ENCODE results near the gene GRM7. TPM values are rescaled to one million over a fixed set of nuclear protein-coding genes. Genes with fewer than 3 reads are reported as not detected.

GRM7 gene
- total and polyA plus RNA-seq, 9 donors = 0.18 to 0.85 (median 0.26) TPM; not detected in 3

GRCh38 chr3:7272203-7272602, 411.3 kb downstream of the GRM7 start:
- no peak overlapping the region for H3K27ac ChIP-seq
- H3K4me3 ChIP-seq = no peak overlapping the region
- H3K27me3 ChIP-seq = no peaks in the 10 kb centered on the region
- H3K4me1 ChIP-seq (ENCODE audit: insufficient read depth) = peaks cover 5% of the 10 kb centered on the region
- no peak for DNase-seq
- WGBS, 3 donors = 85 to 93% (median 90%) methylated on average over 1 of the region's 1 CpG
- TF ChIP-seq POLR2A (IDR thresholded peaks at IDR 0.05) = no peak
- no peak for TF ChIP-seq EP300 (IDR thresholded peaks at IDR 0.05)
- no peak for TF ChIP-seq CTCF (IDR thresholded peaks at IDR 0.05)
- H3K9me3 ChIP-seq = no peaks in the 10 kb centered on the region
- no peaks in the 10 kb centered on the region for H3K36me3 ChIP-seq
- intact Hi-C loops (cut with DNase I) = no loop called here

- TF ChIP-seq CTCF (IDR thresholded peaks at IDR 0.05) = no peak
- TF ChIP-seq EP300 (IDR thresholded peaks at IDR 0.05) = no peak
- TF ChIP-seq POLR2A (IDR thresholded peaks at IDR 0.05) = no peak
- no peaks in the 10 kb centered on the region for H3K4me1 ChIP-seq (ENCODE audit: insufficient read depth)
- no peaks in the 10 kb centered on the region for H3K9me3 ChIP-seq
- 96 to 98% (median 96%) methylated on average over 2 of the region's 2 CpGs for WGBS, 3 donors
- no peak overlapping the region for H3K4me3 ChIP-seq
- no peak for DNase-seq
- H3K27ac ChIP-seq = no peak overlapping the region
- intact Hi-C loops (cut with DNase I) = no loop called here
- H3K36me3 ChIP-seq = no peaks in the 10 kb centered on the region
- H3K27me3 ChIP-seq = no peaks in the 10 kb centered on the region
Observed at GRCh38 chr3:7275396-7275795, 414.5 kb downstream of the GRM7 start.

GRCh38 chr3:7280318-7280717, 419.4 kb downstream of the GRM7 start:
- intact Hi-C loops (cut with DNase I) = no loop called here
- H3K36me3 ChIP-seq = no peaks in the 10 kb centered on the region
- no peaks in the 10 kb centered on the region for H3K4me1 ChIP-seq (ENCODE audit: insufficient read depth)
- TF ChIP-seq POLR2A (IDR thresholded peaks at IDR 0.05) = no peak
- TF ChIP-seq EP300 (IDR thresholded peaks at IDR 0.05) = no peak
- no peak for TF ChIP-seq CTCF (IDR thresholded peaks at IDR 0.05)
- H3K9me3 ChIP-seq = no peaks in the 10 kb centered on the region
- no peak overlapping the region for H3K4me3 ChIP-seq
- no peaks in the 10 kb centered on the region for H3K27me3 ChIP-seq
- H3K27ac ChIP-seq = no peak overlapping the region
- no peak for DNase-seq
- WGBS, 3 donors = 90 to 92% (median 92%) methylated on average over 4 of the region's 4 CpGs

DNA sequence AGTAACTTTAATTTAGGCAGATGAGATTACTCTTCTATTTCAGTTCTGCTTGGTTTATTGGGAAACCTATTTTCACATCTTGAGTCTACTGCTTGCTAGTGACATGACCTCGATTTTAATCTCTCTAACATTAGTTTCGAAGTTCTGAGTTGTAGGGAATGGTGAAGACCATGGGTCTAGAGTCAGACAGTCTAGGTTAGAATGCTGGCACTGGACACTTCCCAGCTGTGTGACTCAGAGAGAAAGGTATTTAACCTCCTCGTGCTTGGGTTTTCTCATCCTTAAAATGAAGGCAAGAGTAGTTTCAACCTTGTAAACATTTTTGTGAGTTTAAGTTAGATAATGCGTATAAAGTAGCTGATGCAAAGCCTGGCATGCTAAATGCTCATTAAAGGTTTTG, 422.1 kb downstream of the GRM7 start:
- no peak overlapping the region for H3K27ac ChIP-seq
- intact Hi-C loops (cut with DNase I) = no loop called here
- H3K9me3 ChIP-seq = no peaks in the 10 kb centered on the region
- DNase-seq = no peak
- no peaks in the 10 kb centered on the region for H3K4me1 ChIP-seq (ENCODE audit: insufficient read depth)
- H3K4me3 ChIP-seq = no peak overlapping the region
- H3K36me3 ChIP-seq = no peaks in the 10 kb centered on the region
- WGBS, 3 donors = 83 to 90% (median 89%) methylated on average over 4 of the region's 4 CpGs
- H3K27me3 ChIP-seq = no peaks in the 10 kb centered on the region
- TF ChIP-seq POLR2A (IDR thresholded peaks at IDR 0.05) (no peak), CTCF (IDR thresholded peaks at IDR 0.05) (no peak), EP300 (IDR thresholded peaks at IDR 0.05) (no peak)

GRCh38 chr3:7285505-7285904, 424.6 kb downstream of the GRM7 start:
- no peaks in the 10 kb centered on the region for H3K27me3 ChIP-seq
- DNase-seq = no peak
- no peaks in the 10 kb centered on the region for H3K4me1 ChIP-seq (ENCODE audit: insufficient read depth)
- H3K27ac ChIP-seq = no peak overlapping the region
- H3K4me3 ChIP-seq = no peak overlapping the region
- intact Hi-C loops (cut with DNase I) = no loop called here
- H3K36me3 ChIP-seq = no peaks in the 10 kb centered on the region
- H3K9me3 ChIP-seq = no peaks in the 10 kb centered on the region
- TF ChIP-seq EP300 (IDR thresholded peaks at IDR 0.05) (no peak), POLR2A (IDR thresholded peaks at IDR 0.05) (no peak), CTCF (IDR thresholded peaks at IDR 0.05) (no peak)
- 67 to 76% (median 75%) methylated on average over 3 of the region's 3 CpGs for WGBS, 3 donors
